Caco-2 (cell line): ENCODE results near the gene TMEM233. TPM values are rescaled to one million over a fixed set of nuclear protein-coding genes. Genes with fewer than 3 reads are reported as not detected.

Source experiments
- BruUV-seq: library from RNA; stranded (reverse); fragments of 400-500 nt; replicated peaks from 2 replicates; lab custom pipeline; 2021; lab: Mats Ljungman, UMichigan
- CTCF ChIA-PET: fragments of 300-600 bp; sonication (Branson Sonifier 250); formaldehyde crosslinking; loops from one replicate; lab custom pipeline; 2022; ENCODE audit warnings: antibody characterized with exemption; lab: Charles Lee
- POLR2A ChIA-PET: fragments of 300-600 bp; sonication (Branson Sonifier 250); formaldehyde crosslinking; loops from one replicate; lab custom pipeline; 2022; ENCODE audit warnings: antibody characterized with exemption; lab: Charles Lee
- DNase-seq, 2 experiments: peaks; one replicate each; pipeline versions ENCODE4 v3.0.0 to v3.0.0-alpha.2; 2020 to 2022
- H3K27me3 ChIP-seq: replicated peaks from 2 replicates; pipeline ENCODE4 v1.6.0; 2011; ENCODE audit warnings: low read length; ENCODE audit not compliant: control insufficient read depth, insufficient read depth
- H3K36me3 ChIP-seq: 2 replicates; pipeline ENCODE4 v1.5.1; 2011; ENCODE audit warnings: low read length; ENCODE audit not compliant: control insufficient read depth, insufficient read depth
- H3K4me1 ChIP-seq: fragments of 250-450 bp; sonication (Bioruptor Pico); 2 replicates; pipeline ENCODE4 v1.5.1; 2020; ENCODE audit warnings: mild to moderate bottlenecking
- H3K4me3 ChIP-seq: 2 replicates; pipeline ENCODE4 v1.5.1; 2011; ENCODE audit warnings: low read depth, mild to moderate bottlenecking, control low read depth, low read length
- H3K9me3 ChIP-seq: fragments of 250-450 bp; sonication (Bioruptor Pico); 2 replicates; pipeline ENCODE4 v1.5.1; 2020; ENCODE audit warnings: mild to moderate bottlenecking, moderate library complexity
- H3K27ac Mint-ChIP-seq: one replicate; pipeline ENCODE4 v1.8.0; 2022; ENCODE audit warnings: mixed read lengths; ENCODE audit not compliant: unreplicated experiment
- H3K27me3 Mint-ChIP-seq: one replicate; pipeline ENCODE4 v1.8.0; 2022; ENCODE audit warnings: mixed read lengths; ENCODE audit not compliant: insufficient read depth, unreplicated experiment
- H3K36me3 Mint-ChIP-seq: one replicate; pipeline ENCODE4 v1.8.0; 2022; ENCODE audit warnings: mild to moderate bottlenecking, mixed read lengths; ENCODE audit not compliant: insufficient read depth, unreplicated experiment
- H3K4me1 Mint-ChIP-seq: one replicate; pipeline ENCODE4 v1.8.0; 2022; ENCODE audit warnings: low read depth, mixed read lengths; ENCODE audit not compliant: unreplicated experiment
- H3K4me3 Mint-ChIP-seq: one replicate; pipeline ENCODE4 v1.8.0; 2022; ENCODE audit warnings: mild to moderate bottlenecking, moderate library complexity, mixed read lengths; ENCODE audit not compliant: unreplicated experiment
- H3K9me3 Mint-ChIP-seq: one replicate; pipeline ENCODE4 v1.8.0; 2022; ENCODE audit warnings: mixed read lengths; ENCODE audit not compliant: unreplicated experiment
- intact Hi-C: fragments of 100-400 bp; cut with micrococcal nuclease; formaldehyde crosslinking; loops from one replicate; pipeline ENCODE4 v1.10.0; 2022; ENCODE audit not compliant: unreplicated experiment
- total RNA-seq: library from RNA; stranded (reverse); gene quantifications from 2 replicates; pipeline ENCODE4 v1.2.3, GENCODE V29; 2022
- TF ChIP-seq, protein P1 (sequence below), 2 experiments: fragments of 200-600 bp in 1 of 2; IDR thresholded peaks; 1 replicate in 1 of 2; 2 replicates in 1 of 2; pipeline versions ENCODE4 v1.5.1 to v1.8.0; 2011 to 2022; ENCODE audit warnings: antibody characterized with exemption in 1 of 2, control low read depth in 1 of 2, inconsistent platforms in 1 of 2, low read depth in 1 of 2, low read length in 1 of 2, mild to moderate bottlenecking in 1 of 2, moderate library complexity in 1 of 2; ENCODE audit not compliant: insufficient read depth in 1 of 2, severe bottlenecking in 1 of 2, unreplicated experiment in 1 of 2

The TMEM233 gene
- total RNA-seq, 1 experiment from 2014 or later, result not detected

- Mint-ChIP-seq H3K27me3 (peaks cover 28% of the 10 kb centered on the region), H3K36me3 (no peaks in the 10 kb centered on the region), H3K4me3 (no peak overlapping the region), H3K27ac (no peak overlapping the region), H3K4me1 (no peaks in the 10 kb centered on the region), H3K9me3 (no peaks in the 10 kb centered on the region)
- TF ChIP-seq, protein P1, sequence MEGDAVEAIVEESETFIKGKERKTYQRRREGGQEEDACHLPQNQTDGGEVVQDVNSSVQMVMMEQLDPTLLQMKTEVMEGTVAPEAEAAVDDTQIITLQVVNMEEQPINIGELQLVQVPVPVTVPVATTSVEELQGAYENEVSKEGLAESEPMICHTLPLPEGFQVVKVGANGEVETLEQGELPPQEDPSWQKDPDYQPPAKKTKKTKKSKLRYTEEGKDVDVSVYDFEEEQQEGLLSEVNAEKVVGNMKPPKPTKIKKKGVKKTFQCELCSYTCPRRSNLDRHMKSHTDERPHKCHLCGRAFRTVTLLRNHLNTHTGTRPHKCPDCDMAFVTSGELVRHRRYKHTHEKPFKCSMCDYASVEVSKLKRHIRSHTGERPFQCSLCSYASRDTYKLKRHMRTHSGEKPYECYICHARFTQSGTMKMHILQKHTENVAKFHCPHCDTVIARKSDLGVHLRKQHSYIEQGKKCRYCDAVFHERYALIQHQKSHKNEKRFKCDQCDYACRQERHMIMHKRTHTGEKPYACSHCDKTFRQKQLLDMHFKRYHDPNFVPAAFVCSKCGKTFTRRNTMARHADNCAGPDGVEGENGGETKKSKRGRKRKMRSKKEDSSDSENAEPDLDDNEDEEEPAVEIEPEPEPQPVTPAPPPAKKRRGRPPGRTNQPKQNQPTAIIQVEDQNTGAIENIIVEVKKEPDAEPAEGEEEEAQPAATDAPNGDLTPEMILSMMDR (IDR thresholded peaks at IDR 0.05; ENCODE audit: insufficient read depth in 1 of 2, low read depth in 1 of 2, low read length in 1 of 2, severe bottlenecking in 1 of 2, unreplicated experiment in 1 of 2), result no peak
- no peak for DNase-seq
- H3K4me3 ChIP-seq, result no peak overlapping the region
- no peaks in the 10 kb centered on the region; the same call in 1 of the 2 replicates for H3K27me3 ChIP-seq
- intact Hi-C loops, result no loop called here
- no peaks in the 10 kb centered on the region for H3K9me3 ChIP-seq
- H3K36me3 ChIP-seq, result no peaks in the 10 kb centered on the region
- no peaks in the 10 kb centered on the region for H3K4me1 ChIP-seq
- BruUV-seq, result no TSS peak
- ChIA-PET POLR2A (no interaction called here), CTCF (no interaction called here)
Observed at GRCh38 chr12:119589097-119589496, 4.5 kb upstream of the TMEM233 start.

- no peak overlapping the region for H3K4me3 Mint-ChIP-seq
- Histone ChIP-seq H3K4me3 (no peak overlapping the region), H3K36me3 (no peaks in the 10 kb centered on the region), H3K9me3 (no peaks in the 10 kb centered on the region), H3K27me3 (no peaks in the 10 kb centered on the region; the same call in 1 of the 2 replicates), H3K4me1 (no peaks in the 10 kb centered on the region)
- TF ChIP-seq, protein P1 (IDR thresholded peaks at IDR 0.05; ENCODE audit: insufficient read depth in 1 of 2, low read depth in 1 of 2, low read length in 1 of 2, severe bottlenecking in 1 of 2, unreplicated experiment in 1 of 2), result no peak
- H3K27me3 Mint-ChIP-seq, result peaks cover 33% of the 10 kb centered on the region
- CTCF ChIA-PET, result no interaction called here
- no TSS peak for BruUV-seq
- H3K9me3 Mint-ChIP-seq, result no peaks in the 10 kb centered on the region
- DNase-seq, result no peak
- H3K27ac Mint-ChIP-seq, result no peak overlapping the region
- no peaks in the 10 kb centered on the region for H3K36me3 Mint-ChIP-seq
- POLR2A ChIA-PET, result no interaction called here
- intact Hi-C loops, result no loop called here
- no peaks in the 10 kb centered on the region for H3K4me1 Mint-ChIP-seq
Observed at GRCh38 chr12:119589634-119590033, 3.9 kb upstream of the TMEM233 start.

GRCh38 chr12:119592232-119592631 lies 1.3 kb upstream of the TMEM233 start:
- H3K9me3 Mint-ChIP-seq, result no peaks in the 10 kb centered on the region
- H3K27me3 Mint-ChIP-seq, result peaks cover 45% of the 10 kb centered on the region
- no peak overlapping the region for H3K27ac Mint-ChIP-seq
- no TSS peak for BruUV-seq
- Histone ChIP-seq H3K4me3 (no peak overlapping the region), H3K4me1 (no peaks in the 10 kb centered on the region), H3K9me3 (no peaks in the 10 kb centered on the region), H3K27me3 (no peaks in the 10 kb centered on the region), H3K36me3 (no peaks in the 10 kb centered on the region)
- DNase-seq, result no peak
- intact Hi-C loops, result no loop called here
- no peak overlapping the region for H3K4me3 Mint-ChIP-seq
- ChIA-PET POLR2A (no interaction called here), CTCF (no interaction called here)
- no peaks in the 10 kb centered on the region for H3K36me3 Mint-ChIP-seq
- no peaks in the 10 kb centered on the region for H3K4me1 Mint-ChIP-seq
- TF ChIP-seq, protein P1 (IDR thresholded peaks at IDR 0.05; ENCODE audit: insufficient read depth in 1 of 2, low read depth in 1 of 2, low read length in 1 of 2, severe bottlenecking in 1 of 2, unreplicated experiment in 1 of 2), result no peak
